ENCODE data around the gene TUBA1B. TPM values are rescaled to one million over a fixed set of nuclear protein-coding genes. Genes with fewer than 3 reads are reported as not detected.
"Not testable (repeated sequence)": the region's sequence is repeated elsewhere in the genome, so short reads cannot be mapped to it uniquely, and the experiment has no call there.

Gene TUBA1B
- total RNA-seq, 1 experiment from 2014 or later: 369 TPM

DNA sequence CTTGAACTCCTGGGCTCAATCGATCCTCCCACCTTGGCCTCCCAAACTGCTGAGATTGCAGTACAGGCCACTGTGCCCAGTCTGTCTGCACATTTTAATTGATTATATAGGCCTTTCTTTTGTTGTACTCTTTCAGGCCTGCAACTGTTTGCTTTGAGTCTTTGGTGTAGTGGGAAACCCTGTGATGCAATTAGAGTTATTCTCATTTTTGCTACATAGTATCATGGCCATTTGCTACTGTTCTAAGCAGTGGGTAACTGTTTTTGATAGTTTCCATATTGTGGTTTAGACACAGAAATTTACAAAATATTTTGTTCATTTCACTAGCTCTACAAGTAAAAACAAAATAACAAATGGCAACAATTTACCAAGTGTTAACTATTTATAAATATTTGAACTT lies 6.3 kb upstream of the TUBA1B start:
- Mint-ChIP-seq H3K9me3 (ENCODE audit: unreplicated experiment) (no peaks in the 10 kb centered on the region), H3K27ac (ENCODE audit: low read depth, unreplicated experiment) (no peak overlapping the region), H3K36me3 (ENCODE audit: insufficient read depth, unreplicated experiment) (no peaks in the 10 kb centered on the region), H3K27me3 (ENCODE audit: insufficient read depth, unreplicated experiment) (no peaks in the 10 kb centered on the region), H3K4me3 (ENCODE audit: unreplicated experiment) (no peak overlapping the region), H3K4me1 (ENCODE audit: insufficient read depth, unreplicated experiment) (peaks cover 5% of the 10 kb centered on the region)
- TF ChIP-seq, protein P1, sequence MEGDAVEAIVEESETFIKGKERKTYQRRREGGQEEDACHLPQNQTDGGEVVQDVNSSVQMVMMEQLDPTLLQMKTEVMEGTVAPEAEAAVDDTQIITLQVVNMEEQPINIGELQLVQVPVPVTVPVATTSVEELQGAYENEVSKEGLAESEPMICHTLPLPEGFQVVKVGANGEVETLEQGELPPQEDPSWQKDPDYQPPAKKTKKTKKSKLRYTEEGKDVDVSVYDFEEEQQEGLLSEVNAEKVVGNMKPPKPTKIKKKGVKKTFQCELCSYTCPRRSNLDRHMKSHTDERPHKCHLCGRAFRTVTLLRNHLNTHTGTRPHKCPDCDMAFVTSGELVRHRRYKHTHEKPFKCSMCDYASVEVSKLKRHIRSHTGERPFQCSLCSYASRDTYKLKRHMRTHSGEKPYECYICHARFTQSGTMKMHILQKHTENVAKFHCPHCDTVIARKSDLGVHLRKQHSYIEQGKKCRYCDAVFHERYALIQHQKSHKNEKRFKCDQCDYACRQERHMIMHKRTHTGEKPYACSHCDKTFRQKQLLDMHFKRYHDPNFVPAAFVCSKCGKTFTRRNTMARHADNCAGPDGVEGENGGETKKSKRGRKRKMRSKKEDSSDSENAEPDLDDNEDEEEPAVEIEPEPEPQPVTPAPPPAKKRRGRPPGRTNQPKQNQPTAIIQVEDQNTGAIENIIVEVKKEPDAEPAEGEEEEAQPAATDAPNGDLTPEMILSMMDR (IDR thresholded peaks at IDR 0.05; ENCODE audit: unreplicated experiment): no peak
- CTCF ChIA-PET: interaction anchor here (1.2 kb wide), 1 partner anchor 75 kb away, joined by 3 read pairs; no protein-coding TSS in a partner anchor
- intact Hi-C loops (cut with micrococcal nuclease): no loop called here
- DNase-seq (ENCODE audit: unreplicated experiment): no peak
- POLR2A ChIA-PET: interaction anchor here (1.7 kb wide), 1 partner anchor 27 kb away, joined by 3 read pairs; no protein-coding TSS in a partner anchor
- BruUV-seq (replicated peaks): no TSS peak

DNA sequence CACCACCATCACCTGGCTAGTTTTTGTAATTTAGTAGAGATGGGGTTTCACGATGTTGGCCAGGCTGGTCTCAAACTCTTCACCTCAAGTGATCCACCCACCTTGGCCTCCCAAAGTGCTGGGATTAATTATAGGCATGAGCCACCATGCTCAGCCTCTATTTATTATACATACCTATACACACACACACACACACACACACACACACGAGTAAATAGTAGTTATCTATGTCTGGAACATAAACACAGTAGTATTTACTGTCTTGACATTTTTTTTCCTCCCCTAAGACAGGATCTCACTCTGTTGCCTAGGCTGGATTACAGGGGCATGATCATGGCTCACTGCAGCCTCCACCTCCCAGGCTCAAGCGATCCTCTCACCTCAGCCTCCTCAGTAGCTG lies 5.8 kb upstream of the TUBA1B start:
- BruUV-seq (replicated peaks); H3K27me3 Mint-ChIP-seq (ENCODE audit: insufficient read depth, unreplicated experiment); H3K4me3 Mint-ChIP-seq (ENCODE audit: unreplicated experiment); intact Hi-C loops (cut with micrococcal nuclease); DNase-seq (ENCODE audit: unreplicated experiment); H3K27ac Mint-ChIP-seq (ENCODE audit: low read depth, unreplicated experiment); H3K9me3 Mint-ChIP-seq (ENCODE audit: unreplicated experiment); H3K36me3 Mint-ChIP-seq (ENCODE audit: insufficient read depth, unreplicated experiment); H3K4me1 Mint-ChIP-seq (ENCODE audit: insufficient read depth, unreplicated experiment): not testable (repeated sequence)
- CTCF ChIA-PET: interaction anchor here (1.2 kb wide), 1 partner anchor 74 kb away, joined by 3 read pairs; no protein-coding TSS in a partner anchor
- POLR2A ChIA-PET: interaction anchor here (1.7 kb wide), 1 partner anchor 27 kb away, joined by 3 read pairs; no protein-coding TSS in a partner anchor

DNA sequence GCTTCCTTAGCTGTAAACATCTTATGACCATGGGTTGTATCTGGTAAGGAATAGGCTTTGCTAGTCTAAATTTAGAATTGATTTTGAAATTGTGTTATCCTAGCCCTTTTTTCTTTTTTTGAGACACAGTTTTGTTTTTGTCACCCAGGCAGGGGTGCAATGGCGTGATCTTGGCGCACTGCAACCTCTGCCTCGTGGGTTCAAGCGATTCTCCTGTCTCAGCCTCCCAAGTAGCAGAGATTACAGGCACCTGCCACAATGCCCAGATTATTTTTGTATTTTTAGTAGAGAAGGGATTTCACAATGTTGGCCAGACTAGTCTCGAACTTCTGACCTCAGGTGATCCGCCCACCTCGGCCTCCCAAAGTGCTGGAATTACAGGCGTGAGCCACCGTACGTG lies 2.4 kb upstream of the TUBA1B start:
- BruUV-seq (replicated peaks): no TSS peak
- TF ChIP-seq, protein P1 (IDR thresholded peaks at IDR 0.05; ENCODE audit: unreplicated experiment): no peak
- Mint-ChIP-seq H3K4me3 (ENCODE audit: unreplicated experiment) (peak overlapping the region; percentile 94), H3K27ac (ENCODE audit: low read depth, unreplicated experiment) (peak overlapping the region; percentile 96), H3K36me3 (ENCODE audit: insufficient read depth, unreplicated experiment) (peaks cover 26% of the 10 kb centered on the region), H3K9me3 (ENCODE audit: unreplicated experiment) (no peaks in the 10 kb centered on the region), H3K4me1 (ENCODE audit: insufficient read depth, unreplicated experiment) (peaks cover 4% of the 10 kb centered on the region), H3K27me3 (ENCODE audit: insufficient read depth, unreplicated experiment) (no peaks in the 10 kb centered on the region)
- ChIA-PET CTCF (interaction anchor here (0.7 to 2.2 kb wide), 3 partner anchors 45 to 130 kb away, joined by 3 to 17 read pairs (median 4); no protein-coding TSS in a partner anchor), POLR2A (interaction anchor here (0.6 to 4.9 kb wide), 12 partner anchors 9 to 233 kb away, joined by 3 to 182 read pairs (median 23); partner anchors contain the start of genes KMT2D, LMBR1L, SPATS2 and TUBA1A)
- intact Hi-C loops (cut with micrococcal nuclease): no loop called here
- DNase-seq (ENCODE audit: unreplicated experiment): no peak

DNA sequence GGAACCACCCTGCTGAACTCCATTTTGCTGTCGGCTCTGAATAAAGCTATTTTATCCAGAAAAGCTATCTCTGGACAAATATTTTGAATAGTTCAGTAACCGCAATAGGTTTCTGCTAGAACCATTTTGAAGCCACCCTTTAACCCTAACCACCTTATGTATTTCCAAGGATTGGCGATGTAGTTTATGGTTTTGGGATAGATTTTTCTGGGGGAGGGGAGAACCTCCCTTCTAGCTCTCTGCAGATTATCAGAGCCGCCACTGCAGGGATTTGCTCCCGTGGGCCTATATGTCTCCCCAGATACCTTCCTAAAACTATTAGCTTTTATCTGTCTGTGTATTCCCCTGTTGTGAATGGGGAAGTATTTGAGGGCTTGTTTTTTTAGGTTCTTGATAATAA lies 1.8 kb upstream of the TUBA1B start:
- peak; percentile 17 for DNase-seq (ENCODE audit: unreplicated experiment)
- no TSS peak for BruUV-seq (replicated peaks)
- POLR2A ChIA-PET: interaction anchor here (0.5 to 4.9 kb wide), 20 partner anchors 10 to 485 kb away, joined by 3 to 182 read pairs (median 12); partner anchors contain the start of genes ARF3, DDX23, KMT2D and LMBR1L
- Mint-ChIP-seq H3K27me3 (ENCODE audit: insufficient read depth, unreplicated experiment) (no peaks in the 10 kb centered on the region), H3K36me3 (ENCODE audit: insufficient read depth, unreplicated experiment) (peaks cover 31% of the 10 kb centered on the region), H3K9me3 (ENCODE audit: unreplicated experiment) (no peaks in the 10 kb centered on the region), H3K4me3 (ENCODE audit: unreplicated experiment) (peak overlapping the region; percentile 94), H3K4me1 (ENCODE audit: insufficient read depth, unreplicated experiment) (no peaks in the 10 kb centered on the region), H3K27ac (ENCODE audit: low read depth, unreplicated experiment) (peak overlapping the region; percentile 96)
- TF ChIP-seq, protein P1 (IDR thresholded peaks at IDR 0.05; ENCODE audit: unreplicated experiment): no peak
- intact Hi-C loops (cut with micrococcal nuclease): no loop called here
- CTCF ChIA-PET: interaction anchor here (0.6 to 2.2 kb wide), 5 partner anchors 13 to 130 kb away, joined by 3 to 17 read pairs (median 4); partner anchors contain the start of gene TUBA1A

Measured in MCF 10A (cell line).